H1 (cell line): ENCODE results near the gene CLMP. TPM values are rescaled to one million over a fixed set of nuclear protein-coding genes. Genes with fewer than 3 reads are reported as not detected.

Source experiments
- CTCF ChIA-PET: fragments of 300-600 bp; sonication (Branson Sonifier 250); formaldehyde crosslinking; loops from one replicate; lab custom pipeline; 2021; ENCODE audit not compliant: partially characterized antibody; lab: Charles Lee
- POLR2A ChIA-PET: fragments of 300-600 bp; sonication (Branson Sonifier 250); formaldehyde crosslinking; loops from one replicate; lab custom pipeline; 2021; ENCODE audit warnings: inconsistent platforms; ENCODE audit not compliant: partially characterized antibody; lab: Charles Lee
- DNase-seq, 2 experiments: peaks; one replicate each; pipeline versions ENCODE4 v3.0.0 to v3.0.0-alpha.2; 2010 to 2022; ENCODE audit warnings: low spot score in 2 of 2, low read depth in 1 of 2, mixed read lengths in 1 of 2
- FAIRE-seq: peaks from 2 replicates; lab custom pipeline; 2011; peaks lifted over from hg19 to GRCh38; lab: Jason Lieb, UNC
- H2AFZ ChIP-seq: 2 replicates; pipeline ENCODE4 v1.8.1; 2012; ENCODE audit warnings: low read length, inconsistent platforms
- H2AK5ac ChIP-seq: 2 replicates; pipeline ENCODE4 v1.6.1; 2013; ENCODE audit warnings: low read depth, low read length
- H2BK120ac ChIP-seq: replicated peaks from 2 replicates; pipeline ENCODE3; 2013; ENCODE audit warnings: low read depth, low read length, inconsistent platforms
- H2BK12ac ChIP-seq: 2 replicates; pipeline ENCODE4 v1.6.1; 2013; ENCODE audit warnings: low read depth, low read length
- H2BK15ac ChIP-seq: 2 replicates; pipeline ENCODE4 v1.6.1; 2013; ENCODE audit warnings: low read length
- H2BK20ac ChIP-seq: 2 replicates; pipeline ENCODE4 v1.6.1; 2013; ENCODE audit warnings: low read length
- H2BK5ac ChIP-seq: 2 replicates; pipeline ENCODE4 v1.6.1; 2013; ENCODE audit warnings: low read depth, low read length
- H3K14ac ChIP-seq: 2 replicates; pipeline ENCODE4 v1.6.1; 2013; ENCODE audit warnings: inconsistent platforms; ENCODE audit not compliant: insufficient read length
- H3K18ac ChIP-seq: 2 replicates; pipeline ENCODE4 v1.6.1; 2013; ENCODE audit warnings: low read length; ENCODE audit errors: extremely low read depth
- H3K23ac ChIP-seq: 2 replicates; pipeline ENCODE4 v1.6.1; 2013; ENCODE audit warnings: inconsistent platforms; ENCODE audit not compliant: insufficient read length
- H3K23me2 ChIP-seq: 2 replicates; pipeline ENCODE4 v1.6.1; 2013; ENCODE audit warnings: low read depth, low read length
- H3K27ac ChIP-seq: 2 replicates; pipeline ENCODE4 v1.6.1; 2011; ENCODE audit warnings: low read depth, low read length, inconsistent platforms
- H3K27me3 ChIP-seq, 4 experiments: replicated peaks in 1 of 4; 1 replicate in 1 of 4; 2 replicates in 3 of 4; pipeline versions ENCODE4 v1.6.1 to v1.8.1; 2011 to 2013; ENCODE audit warnings: low read length in 3 of 4, mild to moderate bottlenecking in 3 of 4, inconsistent platforms in 2 of 4, mixed read lengths in 2 of 4, moderate library complexity in 1 of 4; ENCODE audit not compliant: control insufficient read depth in 3 of 4, insufficient read depth in 3 of 4; ENCODE audit errors: extremely low read depth in 1 of 4
- H3K36me3 ChIP-seq, 4 experiments: 2 replicates each; pipeline versions ENCODE4 v1.6.1 to v1.8.1; 2011 to 2013; ENCODE audit warnings: mild to moderate bottlenecking in 4 of 4, low read length in 3 of 4, moderate library complexity in 2 of 4, control low read depth in 1 of 4, inconsistent platforms in 1 of 4; ENCODE audit not compliant: insufficient read depth in 4 of 4, control insufficient read depth in 2 of 4
- H3K4ac ChIP-seq: replicated peaks from 2 replicates; pipeline ENCODE3; 2013; ENCODE audit warnings: low read length, low read depth, mixed read lengths, inconsistent platforms; ENCODE audit not compliant: insufficient read length
- H3K4me1 ChIP-seq, 4 experiments: replicated peaks in 1 of 4; 1 replicate in 1 of 4; 2 replicates in 3 of 4; pipeline versions ENCODE4 v1.6.1 to v1.8.1; 2011 to 2013; ENCODE audit warnings: low read length in 3 of 4, inconsistent platforms in 2 of 4, mixed read lengths in 1 of 4; ENCODE audit not compliant: insufficient read depth in 4 of 4, control insufficient read depth in 3 of 4
- H3K4me2 ChIP-seq, 2 experiments: 2 replicates each; pipeline versions ENCODE4 v1.6.1 to v1.8.1; 2011 to 2013; ENCODE audit warnings: low read depth in 2 of 2, low read length in 2 of 2, control low read depth in 1 of 2, inconsistent platforms in 1 of 2, mild to moderate bottlenecking in 1 of 2; ENCODE audit not compliant: insufficient read depth in 1 of 2
- H3K4me3 ChIP-seq, 4 experiments: fragments of 200-600, 300-600 bp in 1 of 4; sonication (generic), shearing (Covaris generic), sonication (Bioruptor Twin) in 1 of 4; 2 replicates each; pipeline versions ENCODE4 v1.5.1 to v1.8.1; 2011 to 2016; ENCODE audit warnings: low read length in 4 of 4, low read depth in 3 of 4, control low read depth in 2 of 4, inconsistent platforms in 2 of 4, mild to moderate bottlenecking in 2 of 4, mixed read lengths in 1 of 4, moderate library complexity in 1 of 4; ENCODE audit not compliant: insufficient read depth in 2 of 4; ENCODE audit errors: extremely low read depth in 1 of 4
- H3K56ac ChIP-seq: replicated peaks from 2 replicates; pipeline ENCODE3; 2013; ENCODE audit warnings: low read depth, mild to moderate bottlenecking, mixed read lengths, low read length, inconsistent platforms; ENCODE audit not compliant: insufficient read length
- H3K79me1 ChIP-seq: 2 replicates; pipeline ENCODE4 v1.6.1; 2013; ENCODE audit warnings: low read depth, low read length, control low read depth
- H3K79me2 ChIP-seq, 2 experiments: 2 replicates each; pipeline versions ENCODE4 v1.6.1 to v1.8.1; 2012 to 2013; ENCODE audit warnings: low read length in 2 of 2, mild to moderate bottlenecking in 2 of 2, inconsistent platforms in 1 of 2; ENCODE audit not compliant: insufficient read depth in 2 of 2, control insufficient read depth in 1 of 2
- H3K9ac ChIP-seq, 4 experiments: replicated peaks in 1 of 4; 1 replicate in 1 of 4; 2 replicates in 3 of 4; pipeline versions ENCODE4 v1.6.1 to v1.8.1; 2011 to 2013; ENCODE audit warnings: low read depth in 3 of 4, low read length in 3 of 4, control low read depth in 2 of 4, mild to moderate bottlenecking in 2 of 4, moderate library complexity in 2 of 4, inconsistent platforms in 1 of 4; ENCODE audit errors: extremely low read depth in 1 of 4
- H3K9me3 ChIP-seq, 2 experiments: 2 replicates each; pipeline versions ENCODE4 v1.6.1 to v1.8.1; 2012 to 2013; ENCODE audit warnings: mild to moderate bottlenecking in 2 of 2, moderate library complexity in 2 of 2, control low read depth in 1 of 2, inconsistent platforms in 1 of 2, low read depth in 1 of 2, low read length in 1 of 2, mixed read lengths in 1 of 2; ENCODE audit not compliant: insufficient read depth in 2 of 2
- H4K20me1 ChIP-seq, 2 experiments: replicated peaks in 1 of 2; 2 replicates each; pipeline versions ENCODE3 to v1.8.1; 2011 to 2013; ENCODE audit warnings: inconsistent platforms in 2 of 2, low read length in 2 of 2, mild to moderate bottlenecking in 1 of 2; ENCODE audit not compliant: insufficient read depth in 2 of 2, control insufficient read depth in 1 of 2
- H4K5ac ChIP-seq: 2 replicates; pipeline ENCODE4 v1.6.1; 2013; ENCODE audit warnings: low read length, low read depth, mixed read lengths, inconsistent platforms; ENCODE audit not compliant: insufficient read length
- H4K8ac ChIP-seq: 2 replicates; pipeline ENCODE4 v1.8.0; 2013; ENCODE audit warnings: mild to moderate bottlenecking, moderate library complexity, low read length, inconsistent platforms; ENCODE audit not compliant: insufficient read depth; ENCODE audit errors: extremely low read depth
- H4K91ac ChIP-seq: replicated peaks from 2 replicates; pipeline ENCODE3; 2013; ENCODE audit warnings: low read length, mixed read lengths, inconsistent platforms; ENCODE audit not compliant: insufficient read length
- BCL11A ChIP-seq, 2 experiments: IDR thresholded peaks; one replicate each; pipeline ENCODE4 v1.6.1; 2011; ENCODE audit warnings: low read depth in 2 of 2, low read length in 2 of 2, mild to moderate bottlenecking in 2 of 2
- CBX5 ChIP-seq: fragments of 300-800, 300-1000 bp; sonication (generic); IDR thresholded peaks from 2 replicates; pipeline ENCODE4 v1.7.1; 2016; ENCODE audit warnings: antibody characterized with exemption, low read length, low read depth
- CEBPB ChIP-seq: IDR thresholded peaks from 2 replicates; pipeline ENCODE4 v1.6.1; 2012; ENCODE audit warnings: low read depth, low read length
- EGR1 ChIP-seq: IDR thresholded peaks from 2 replicates; pipeline ENCODE4 v1.6.1; 2011; ENCODE audit warnings: low read depth, low read length, borderline replicate concordance
- KDM1A ChIP-seq: fragments of 200-600, 300-600 bp; sonication (generic); IDR thresholded peaks from 2 replicates; pipeline ENCODE4 v1.7.1; 2016; ENCODE audit warnings: mild to moderate bottlenecking, low read length, borderline replicate concordance
- NANOG ChIP-seq: IDR thresholded peaks from 2 replicates; pipeline ENCODE4 v1.6.1; 2011; ENCODE audit warnings: low read length, low read depth, mild to moderate bottlenecking, inconsistent platforms; ENCODE audit not compliant: insufficient read depth, poor library complexity, severe bottlenecking
- POLR2A ChIP-seq, 2 experiments: IDR thresholded peaks; 1 replicate in 1 of 2; 2 replicates in 1 of 2; pipeline ENCODE4 v1.6.1; 2011; ENCODE audit warnings: low read depth in 2 of 2, low read length in 2 of 2, mild to moderate bottlenecking in 2 of 2; ENCODE audit errors: control extremely low read depth in 1 of 2
- POU5F1 ChIP-seq: IDR thresholded peaks from 2 replicates; pipeline ENCODE4 v1.6.1; 2011; ENCODE audit warnings: low read depth, mild to moderate bottlenecking, low read length, moderate library complexity
- RFX5 ChIP-seq: IDR thresholded peaks from 2 replicates; pipeline ENCODE4 v1.6.1; 2011; ENCODE audit warnings: low read depth, low read length, improper control_type of control experiment, borderline replicate concordance
- RXRA ChIP-seq: IDR thresholded peaks from 2 replicates; pipeline ENCODE4 v1.6.1; 2011; ENCODE audit warnings: low read depth, mild to moderate bottlenecking, low read length, moderate library complexity; ENCODE audit not compliant: insufficient read depth
- SIN3A ChIP-seq, 2 experiments: IDR thresholded peaks in 1 of 2; conservative IDR thresholded peaks in 1 of 2; 2 replicates each; pipeline ENCODE4 v1.6.1; 2011 to 2012; ENCODE audit warnings: low read length in 2 of 2, improper control_type of control experiment in 1 of 2, low read depth in 1 of 2, mild to moderate bottlenecking in 1 of 2
- SP4 ChIP-seq: IDR thresholded peaks from 2 replicates; pipeline ENCODE4 v1.6.1; 2012; ENCODE audit warnings: low read length, inconsistent platforms
- SRF ChIP-seq: IDR thresholded peaks from 2 replicates; pipeline ENCODE4 v1.6.1; 2011; ENCODE audit warnings: mild to moderate bottlenecking, low read depth, low read length, moderate library complexity
- SUZ12 ChIP-seq: fragments of 200-600 bp; sonication (generic); IDR thresholded peaks from 2 replicates; pipeline ENCODE4 v1.6.1; 2012; ENCODE audit warnings: mild to moderate bottlenecking, inconsistent platforms, low read length, moderate library complexity, mixed read lengths
- TEAD4 ChIP-seq: IDR thresholded peaks from 2 replicates; pipeline ENCODE4 v1.6.1; 2012; ENCODE audit warnings: low read depth, low read length, inconsistent platforms, mixed read lengths
- WGBS, 2 experiments: shearing (Covaris generic) in 1 of 2; methylation state at CpG; one replicate each; pipeline versions ENCODE4 v1.1.6 to v1.1.7; 2013 to 2015; ENCODE audit warnings: low lambda C conversion rate in 2 of 2, mixed read lengths in 2 of 2, inconsistent platforms in 1 of 2, low coverage in 1 of 2, missing lambda C conversion rate in 1 of 2; ENCODE audit not compliant: insufficient replicate concordance in 2 of 2, insufficient coverage in 1 of 2, insufficient read length in 1 of 2; ENCODE audit errors: extremely low coverage in 1 of 2, missing lambda C conversion rate in 1 of 2; 5-methylcytosine and 5-hydroxymethylcytosine counted together
- polyA plus RNA-seq, 7 experiments: library from polyadenylated mRNA; depleted of rRNA in 3 of 7; stranded (reverse) in 5 of 7; unstranded in 2 of 7; fragments of >200 nt in 5 of 7; fragments of 200-250 nt in 2 of 7; gene quantifications; 1 replicate in 5 of 7; 2 replicates in 1 of 7; 4 replicates in 1 of 7; pipeline versions ENCODE4 v1.2.1 to v1.2.3, GENCODE V29; 2011 to 2013; ENCODE audit warnings: missing spikeins in 2 of 7, mixed read lengths in 2 of 7
- total RNA-seq: library from RNA; stranded (reverse); fragmentation: NEBNext Ultra II Directional; extraction: Animal tissue kit (Norgen Biotek cat#: 25700); gene quantifications from 2 replicates; pipeline ENCODE4 v1.2.1, GENCODE V29; 2021

Gene CLMP
- total and polyA plus RNA-seq, 2 of the 8 experiments (the other 6 are each of a cell fraction or from before 2014, with no cell fraction given), result 9.9 to 24.1 TPM

DNA sequence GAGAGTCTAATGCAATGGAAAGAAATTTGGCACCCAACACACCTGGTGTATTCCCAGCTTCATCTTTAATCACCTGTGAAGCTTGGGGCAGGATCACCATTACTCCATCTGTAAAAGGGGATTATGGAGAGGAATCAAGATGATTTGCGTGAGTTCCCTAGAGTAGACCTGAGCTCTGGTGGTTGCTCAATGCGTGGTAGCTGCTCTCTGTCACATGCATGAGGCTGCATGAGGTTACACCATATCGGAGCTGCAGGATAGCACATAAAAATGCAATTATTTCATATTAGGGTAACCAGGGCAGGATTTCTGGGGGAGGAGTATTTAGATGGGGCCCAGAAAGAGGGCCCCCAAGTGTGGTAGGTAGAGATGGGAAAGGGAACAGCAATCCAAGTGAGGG, 35.3 kb upstream of the CLMP start:
- POLR2A ChIA-PET, result interaction anchor here (1.4 to 1.7 kb wide), 2 partner anchors 18 to 35 kb away, joined by 3 to 5 read pairs; partner anchors contain the start of gene CLMP
- H3K27ac ChIP-seq, result no peak overlapping the region
- H3K27me3 ChIP-seq, result no peaks in the 10 kb centered on the region
- 98% methylated on average over 3 of the region's 3 CpGs; no CpG with 5 or more reads in 1 of the 2 experiments for WGBS, 2 experiments
- no peaks in the 10 kb centered on the region; the same call in 1 of the 2 replicates for H3K23me2 ChIP-seq
- peaks cover 0 to 6% (median 3%) of the 10 kb centered on the region in 4 experiments; a peak in 2 of 7 replicates for H3K4me1 ChIP-seq
- H3K36me3 ChIP-seq, result no peaks in the 10 kb centered on the region
- CTCF ChIA-PET, result interaction anchor here (1.0 to 9.8 kb wide), 9 partner anchors 11 to 127 kb away, joined by 3 to 92 read pairs (median 5); no protein-coding TSS in a partner anchor
- no peaks in the 10 kb centered on the region for H3K79me1 ChIP-seq
- H2BK15ac ChIP-seq, result no peak overlapping the region
- DNase-seq (no peak), FAIRE-seq (no peak)
- H3K9me3 ChIP-seq, result no peaks in the 10 kb centered on the region
- H3K9ac ChIP-seq, result no peak overlapping the region
- H2AK5ac ChIP-seq, result no peak overlapping the region
- no peak overlapping the region for H3K4me3 ChIP-seq
- no peak overlapping the region for H2BK120ac ChIP-seq
- no peak overlapping the region for H2BK5ac ChIP-seq
- H4K20me1 ChIP-seq, result no peaks in the 10 kb centered on the region
- no peak overlapping the region for H4K8ac ChIP-seq
- no peak overlapping the region for H4K91ac ChIP-seq
- no peak overlapping the region for H3K56ac ChIP-seq
- H3K14ac ChIP-seq, result no peak overlapping the region
- no peak overlapping the region for H3K4ac ChIP-seq
- no peaks in the 10 kb centered on the region for H3K79me2 ChIP-seq
- H4K5ac ChIP-seq, result no peak overlapping the region
- no peak overlapping the region for H2AFZ ChIP-seq
- no peak overlapping the region for H3K23ac ChIP-seq
- no peak overlapping the region for H3K4me2 ChIP-seq
- H2BK20ac ChIP-seq, result no peak overlapping the region
- no peak overlapping the region for H2BK12ac ChIP-seq
- TF ChIP-seq TEAD4 (no peak), CBX5 (no peak), KDM1A (no peak), BCL11A (IDR thresholded peaks at IDR 0.05; ENCODE audit: low read depth in 2 of 2, low read length in 2 of 2) (no peak), SP4 (no peak), POU5F1 (no peak), SRF (no peak), EGR1 (no peak), RXRA (no peak), SIN3A (conservative IDR thresholded peaks at IDR 0.05 in 1 of 2, IDR thresholded peaks at IDR 0.05 in 1 of 2; ENCODE audit: low read depth in 1 of 2, low read length in 2 of 2) (no peak), SUZ12 (no peak), NANOG (no peak), CEBPB (no peak), RFX5 (no peak), POLR2A (IDR thresholded peaks at IDR 0.05; ENCODE audit: control extremely low read depth in 1 of 2, low read depth in 2 of 2, low read length in 2 of 2) (no peak)
- no peak overlapping the region for H3K18ac ChIP-seq
